ENCODE data around the gene CCDC13. TPM values are rescaled to one million over a fixed set of nuclear protein-coding genes. Genes with fewer than 3 reads are reported as not detected.
A peak's percentile ranks its signal among the peaks of the same experiment; 100 is the strongest.

The CCDC13 gene
- total RNA-seq, 4 donors from 2014 or later, result 4.0 to 7.7 (median 6.0) TPM

DNA sequence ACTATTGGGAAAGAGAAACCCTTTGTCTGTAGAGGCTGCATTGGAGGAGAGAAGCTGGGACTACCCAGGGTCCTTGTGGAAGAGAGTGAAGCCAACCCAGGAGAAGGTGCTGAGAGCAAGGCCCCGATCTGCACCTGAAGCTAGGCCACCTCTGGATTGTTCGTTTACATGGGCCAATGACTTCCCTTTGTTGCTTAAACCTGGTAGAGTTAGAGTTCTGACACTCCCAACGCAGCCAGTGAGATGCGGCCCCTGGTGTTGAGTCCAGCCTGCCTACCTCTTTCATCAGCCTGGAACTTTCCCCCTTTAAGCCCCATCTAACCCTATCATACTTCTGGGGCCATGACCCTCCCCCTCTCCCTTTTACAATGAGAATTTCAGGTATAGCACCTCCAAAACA is 30.8 kb downstream of the CCDC13 start:
- H3K27ac ChIP-seq, result peak overlapping the region in 2 of 3 donors; percentile 81 to 89
- peaks cover 30 to 52% of the 10 kb centered on the region in 2 donors for H3K4me1 ChIP-seq
- H3K36me3 ChIP-seq, result no peaks in the 10 kb centered on the region
- no peaks in the 10 kb centered on the region for H3K9me3 ChIP-seq
- DNase-seq, result no peak
- intact Hi-C loops (cut with DNase I), result loop anchor here (10.0 kb wide), 1 partner anchor 137 kb away; the partner anchor contains the start of gene NKTR
- TF ChIP-seq CTCF (IDR thresholded peaks at IDR 0.05), result no peak
- TF ChIP-seq POLR2A (IDR thresholded peaks at IDR 0.05), result no peak
- H3K27me3 ChIP-seq, result no peaks in the 10 kb centered on the region
- H3K4me3 ChIP-seq (replicated peaks in 1 of 3), result no peak overlapping the region
- 90 to 93% methylated on average over 4 of the region's 4 CpGs for WGBS, 2 donors

DNA sequence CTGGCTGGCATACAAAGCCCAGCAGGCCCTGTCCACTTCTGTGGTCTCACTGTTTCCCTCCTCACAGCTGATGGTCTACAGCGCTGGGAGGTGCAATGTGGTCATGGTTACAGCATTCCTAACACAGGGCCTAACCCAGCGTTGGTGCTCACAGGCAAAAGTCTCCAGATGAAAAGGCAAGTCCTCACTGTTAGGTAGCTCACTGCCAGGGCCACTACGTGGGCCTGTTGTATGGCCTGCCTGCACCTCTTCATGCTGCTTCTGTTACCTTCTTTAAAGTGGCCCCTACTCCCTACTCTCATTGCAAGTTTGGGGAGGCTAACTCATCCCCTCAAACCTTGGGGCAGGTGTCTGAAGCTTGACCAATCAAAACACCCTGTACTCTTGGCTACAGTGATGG is 31.3 kb downstream of the CCDC13 start:
- TF ChIP-seq POLR2A (IDR thresholded peaks at IDR 0.05) (no peak), CTCF (IDR thresholded peaks at IDR 0.05) (no peak)
- WGBS, 2 donors, result 66 to 76% methylated on average over 3 of the region's 3 CpGs

GRCh38 chr3:42739401-42740158 is 33.5 kb downstream of the CCDC13 start:
- Histone ChIP-seq H3K4me3 (replicated peaks in 1 of 3) (no peak overlapping the region), H3K27me3 (no peaks in the 10 kb centered on the region), H3K4me1 (peaks cover 5 to 27% of the 10 kb centered on the region in 2 donors), H3K36me3 (no peaks in the 10 kb centered on the region), H3K9me3 (no peaks in the 10 kb centered on the region), H3K27ac (peak overlapping the region; percentile 76 to 89 (median 81))
- peak; percentile 95 to 97 for DNase-seq
- WGBS, 2 donors, result 68 to 82% methylated on average over 10 to 12 of the region's 12 CpGs
- peak in 1 of 2 donors; percentile 54 for TF ChIP-seq POLR2A (IDR thresholded peaks at IDR 0.05)
- TF ChIP-seq CTCF (IDR thresholded peaks at IDR 0.05), result no peak
- intact Hi-C loops (cut with DNase I), result loop anchor here (10.0 kb wide), 1 partner anchor 135 kb away; the partner anchor contains the start of gene NKTR

More for the DNA sequence above, 31.3 kb downstream of the CCDC13 start:
- Histone ChIP-seq H3K9me3 (no peaks in the 10 kb centered on the region), H3K36me3 (no peaks in the 10 kb centered on the region), H3K4me3 (replicated peaks in 1 of 3) (no peak overlapping the region), H3K27ac (peak overlapping the region; percentile 76 to 89 (median 81)), H3K27me3 (no peaks in the 10 kb centered on the region), H3K4me1 (peaks cover 26 to 47% of the 10 kb centered on the region in 2 donors)
- intact Hi-C loops (cut with DNase I), result loop anchor here (10.0 kb wide), 1 partner anchor 137 kb away; the partner anchor contains the start of gene NKTR
- peak in 1 of 2 donors; percentile 41 for DNase-seq

GRCh38 chr3:42736531-42736930 is 36.5 kb downstream of the CCDC13 start:
- DNase-seq, result no peak
- H3K36me3 ChIP-seq, result no peaks in the 10 kb centered on the region
- WGBS, 2 donors, result 91 to 93% methylated on average over 6 of the region's 6 CpGs
- H3K4me1 ChIP-seq, result peaks cover 4 to 16% of the 10 kb centered on the region in 2 donors
- H3K4me3 ChIP-seq (replicated peaks in 1 of 3), result no peak overlapping the region
- H3K9me3 ChIP-seq, result no peaks in the 10 kb centered on the region
- H3K27me3 ChIP-seq, result no peaks in the 10 kb centered on the region
- intact Hi-C loops (cut with DNase I), result no loop called here
- no peak overlapping the region for H3K27ac ChIP-seq
- no peak for TF ChIP-seq CTCF (IDR thresholded peaks at IDR 0.05)
- TF ChIP-seq POLR2A (IDR thresholded peaks at IDR 0.05), result no peak

GRCh38 chr3:42736081-42736480 is 37.0 kb downstream of the CCDC13 start:
- H3K4me1 ChIP-seq, result peaks cover 4 to 16% of the 10 kb centered on the region in 2 donors
- no peak overlapping the region for H3K4me3 ChIP-seq (replicated peaks in 1 of 3)
- H3K27ac ChIP-seq, result no peak overlapping the region
- no peaks in the 10 kb centered on the region for H3K36me3 ChIP-seq
- WGBS, 2 donors, result 43 to 50% methylated on average over 1 of the region's 1 CpG
- no peaks in the 10 kb centered on the region for H3K27me3 ChIP-seq
- no peaks in the 10 kb centered on the region for H3K9me3 ChIP-seq
- DNase-seq, result peak; percentile 54 to 59
- intact Hi-C loops (cut with DNase I), result no loop called here
- TF ChIP-seq POLR2A (IDR thresholded peaks at IDR 0.05) (no peak), CTCF (IDR thresholded peaks at IDR 0.05) (no peak)
